Suprapubic skin (tissue), 4 donors: ENCODE data around the gene SLC35E4. TPM values are rescaled to one million over a fixed set of nuclear protein-coding genes. Genes with fewer than 3 reads are reported as not detected.
"Not testable (repeated sequence)": the region's sequence is repeated elsewhere in the genome, so short reads cannot be mapped to it uniquely, and the experiment has no call there.

ENCODE experiments used
- DNase-seq, 2 donors: peaks; one replicate each; pipeline ENCODE4 v3.0.0-alpha.2; 2019; ENCODE audit warnings: low spot score in 2 of 2
- H3K27ac ChIP-seq: fragments of 200-600 bp; sonication (generic); one replicate; pipeline ENCODE4 v1.5.1; 2019
- H3K27me3 ChIP-seq: fragments of 200-600 bp; sonication (generic); one replicate; pipeline ENCODE4 v1.5.1; 2019
- H3K36me3 ChIP-seq: fragments of 200-600 bp; sonication (generic); one replicate; pipeline ENCODE4 v1.5.1; 2019
- H3K4me1 ChIP-seq: fragments of 200-600 bp; sonication (generic); one replicate; pipeline ENCODE4 v1.5.1; 2019
- H3K4me3 ChIP-seq: fragments of 200-600 bp; sonication (generic); one replicate; pipeline ENCODE4 v1.5.1; 2019; ENCODE audit warnings: mild to moderate bottlenecking
- H3K9me3 ChIP-seq: fragments of 200-600 bp; sonication (generic); one replicate; pipeline ENCODE4 v1.5.1; 2019
- CTCF ChIP-seq, 2 donors: fragments of 200-600 bp in 1 of 2; fragments of 450-650 bp in 1 of 2; sonication (generic) in 1 of 2; IDR thresholded peaks; one replicate each; pipeline ENCODE4 v1.5.1; 2016 to 2019; ENCODE audit warnings: antibody characterized with exemption in 2 of 2, mild to moderate bottlenecking in 1 of 2, moderate library complexity in 1 of 2
- EP300 ChIP-seq: sonication (generic); formaldehyde crosslinking; IDR thresholded peaks from one replicate; pipeline ENCODE4 v1.6.1; 2017; ENCODE audit warnings: antibody characterized with exemption
- POLR2A ChIP-seq, 2 donors: fragments of 450-650 bp; IDR thresholded peaks; one replicate each; pipeline ENCODE4 v1.6.1; 2017; ENCODE audit warnings: antibody characterized with exemption in 2 of 2, mild to moderate bottlenecking in 2 of 2, moderate library complexity in 2 of 2
- POLR2AphosphoS5 ChIP-seq, 3 donors: sonication (generic); formaldehyde crosslinking; IDR thresholded peaks; one replicate each; pipeline ENCODE4 v1.6.1; 2017; ENCODE audit warnings: antibody characterized with exemption in 3 of 3
- WGBS: methylation state at CpG from one replicate; pipeline ENCODE4 v1.1.5; 2018; 5-methylcytosine and 5-hydroxymethylcytosine counted together
- total RNA-seq, 4 donors: library from RNA; depleted of rRNA; stranded (reverse); fragments of >200 nt; gene quantifications; one replicate each; pipeline ENCODE4 v1.1.0, GENCODE V29; 2016

The SLC35E4 gene
- total RNA-seq, 4 donors from 2014 or later, result 17.0 to 20.3 (median 18.8) TPM

GRCh38 chr22:30674482-30674881 is 38.9 kb downstream of the SLC35E4 start:
- TF ChIP-seq POLR2A (IDR thresholded peaks at IDR 0.05) (no peak), POLR2AphosphoS5 (IDR thresholded peaks at IDR 0.05) (no peak), EP300 (no peak), CTCF (IDR thresholded peaks at IDR 0.05) (no peak)
- DNase-seq, result no peak
- Histone ChIP-seq H3K4me3 (no peak overlapping the region), H3K27ac (no peak overlapping the region), H3K36me3 (no peaks in the 10 kb centered on the region), H3K27me3 (no peaks in the 10 kb centered on the region), H3K9me3 (no peaks in the 10 kb centered on the region), H3K4me1 (no peaks in the 10 kb centered on the region)
- 92% methylated on average over 6 of the region's 6 CpGs for WGBS

GRCh38 chr22:30675436-30675835 is 39.9 kb downstream of the SLC35E4 start:
- DNase-seq, result no peak
- WGBS, result 77% methylated on average over 9 of the region's 9 CpGs
- no peaks in the 10 kb centered on the region for H3K27me3 ChIP-seq
- TF ChIP-seq EP300, result no peak
- TF ChIP-seq POLR2A (IDR thresholded peaks at IDR 0.05), result no peak
- TF ChIP-seq POLR2AphosphoS5 (IDR thresholded peaks at IDR 0.05), result no peak
- TF ChIP-seq CTCF (IDR thresholded peaks at IDR 0.05), result no peak
- H3K4me1 ChIP-seq, result no peaks in the 10 kb centered on the region
- no peak overlapping the region for H3K27ac ChIP-seq
- H3K4me3 ChIP-seq, result no peak overlapping the region
- no peaks in the 10 kb centered on the region for H3K36me3 ChIP-seq
- H3K9me3 ChIP-seq, result no peaks in the 10 kb centered on the region

- not testable (repeated sequence) for H3K27me3 ChIP-seq, H3K4me3 ChIP-seq, H3K36me3 ChIP-seq, DNase-seq, H3K4me1 ChIP-seq, H3K27ac ChIP-seq, H3K9me3 ChIP-seq
- WGBS, result 64% methylated on average over 3 of the region's 3 CpGs
Observed at GRCh38 chr22:30676565-30676964, 41.0 kb downstream of the SLC35E4 start.

GRCh38 chr22:30679895-30680690 is 44.5 kb downstream of the SLC35E4 start:
- not testable (repeated sequence) for H3K4me1 ChIP-seq, H3K9me3 ChIP-seq, H3K4me3 ChIP-seq, H3K27me3 ChIP-seq, DNase-seq, H3K36me3 ChIP-seq, H3K27ac ChIP-seq
- WGBS, result 94% methylated on average over 11 of the region's 12 CpGs

GRCh38 chr22:30680991-30681770 is 45.6 kb downstream of the SLC35E4 start:
- 100% methylated on average over 1 of the region's 1 CpG for WGBS
- H3K27ac ChIP-seq, result no peak overlapping the region

More at GRCh38 chr22:30680991-30681770, 45.6 kb downstream of the SLC35E4 start:
- Histone ChIP-seq H3K36me3 (no peaks in the 10 kb centered on the region), H3K4me3 (no peak overlapping the region), H3K9me3 (no peaks in the 10 kb centered on the region), H3K4me1 (peaks cover 6% of the 10 kb centered on the region), H3K27me3 (no peaks in the 10 kb centered on the region)
- no peak for DNase-seq
- TF ChIP-seq POLR2AphosphoS5 (IDR thresholded peaks at IDR 0.05) (no peak), CTCF (IDR thresholded peaks at IDR 0.05) (no peak), POLR2A (IDR thresholded peaks at IDR 0.05) (no peak), EP300 (no peak)
